ENCODE data around the gene ARF3.

DNA sequence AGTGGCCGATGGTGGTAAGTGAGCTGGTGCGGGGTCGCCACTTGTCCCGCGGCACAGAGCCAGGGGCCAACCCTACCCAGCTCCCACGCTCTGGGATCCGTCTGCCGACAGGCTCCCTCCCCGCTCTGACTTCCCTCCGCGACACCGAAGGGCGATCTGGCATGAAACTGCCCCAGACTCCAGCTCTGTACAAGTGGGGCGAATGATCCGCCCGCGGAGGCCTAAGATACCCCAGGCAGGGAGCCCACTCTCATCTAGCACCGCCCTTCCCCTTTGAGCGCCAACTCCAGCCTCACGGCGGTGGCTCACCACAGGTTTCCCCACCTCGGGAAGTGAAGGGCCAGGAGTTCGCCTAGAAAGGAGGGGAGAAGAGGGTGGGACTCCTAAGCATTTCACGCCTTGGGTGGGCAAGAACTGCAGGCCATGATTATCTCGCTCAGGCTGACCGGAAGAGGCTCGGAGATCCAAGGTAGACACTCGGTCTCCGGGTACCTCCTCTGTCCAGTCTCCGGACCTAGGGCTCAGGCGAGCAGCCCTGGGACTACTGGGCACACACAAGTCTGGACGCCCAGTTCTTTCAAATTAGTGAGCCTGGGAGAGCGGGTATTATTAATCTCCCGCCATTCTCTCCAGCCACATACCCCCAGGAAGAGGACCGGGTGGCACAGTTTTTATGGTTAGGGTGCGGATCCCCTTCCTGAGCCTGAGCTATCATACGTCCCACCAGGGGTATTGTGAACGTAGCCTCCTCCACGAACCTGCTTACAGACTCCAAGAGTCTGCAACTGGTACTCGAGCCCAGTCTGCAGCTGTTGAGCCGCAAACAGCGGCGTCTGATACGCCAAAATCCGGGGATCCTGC is 21.7 kb upstream of the ARF3 start:
- TF ChIP-seq POLR2AphosphoS5 (IDR thresholded peaks at IDR 0.05; ENCODE audit: borderline replicate concordance, low read depth, low read length): no peak
- peak; percentile 18 for TF ChIP-seq EZH2 (IDR thresholded peaks at IDR 0.05)
- TF ChIP-seq FOXP2 (optimal IDR thresholded peaks at IDR 0.05; ENCODE audit: control extremely low read depth, extremely low read length, insufficient read depth): no peak

All from SK-N-MC (cell line).